ENCODE measurements around the gene GAREM2. TPM values are rescaled to one million over a fixed set of nuclear protein-coding genes. Genes with fewer than 3 reads are reported as not detected.
A peak's percentile ranks its signal among the peaks of the same experiment; 100 is the strongest.

GAREM2 gene
- 1 to 10 TPM; 2.7 to 6.9 (median 4.4) TPM for total RNA-seq
- polyA plus RNA-seq = 1.9 TPM
- long read RNA-seq, donor 1, partial matches to known transcripts = 11 of 12 reads
- long read RNA-seq, donor 1, other reads (novel, unspliced or antisense) = 1 of 12 reads
- long read RNA-seq, donor 2, full-length matches to known transcripts = 1 of 7 reads
- long read RNA-seq, donor 2, partial matches to known transcripts = 5 of 7 reads
- long read RNA-seq, donor 2, other reads (novel, unspliced or antisense) = 1 of 7 reads
- long read RNA-seq, donor 3, partial matches to known transcripts = 16 of 17 reads
- long read RNA-seq, donor 3, other reads (novel, unspliced or antisense) = 1 of 17 reads
- long read RNA-seq, donor 4, full-length matches to known transcripts = 1 of 15 reads
- long read RNA-seq, donor 4, partial matches to known transcripts = 10 of 15 reads
- long read RNA-seq, donor 4, other reads (novel, unspliced or antisense) = 4 of 15 reads

- peak in 1 of 2 donors; percentile 9 for ATAC-seq
- no peaks in the 10 kb centered on the region for H3K9me3 ChIP-seq (ENCODE audit: control insufficient read depth, low read length)
- peak in 1 of 3 donors; percentile 48 for DNase-seq
- H3K27ac ChIP-seq (ENCODE audit: low read length) = no peak within 1 kb of the TSS
- WGBS = 2% methylated on average over 101 of the region's 102 CpGs
- H3K27me3 ChIP-seq (ENCODE audit: control insufficient read depth, insufficient read depth) = no peaks in the 10 kb centered on the region
- H3K4me1 ChIP-seq (ENCODE audit: control insufficient read depth, insufficient read depth, low read length) = no peaks in the 10 kb centered on the region
- intact Hi-C loops (cut with DNase I) = no loop called here
- H3K4me3 ChIP-seq (ENCODE audit: low read length) = peak within 1 kb of the TSS; percentile 75
These were observed at the start of gene GAREM2 for GRCh38 chr2:26172871-26173775. Gene GAREM2 (plus strand): TSS chr2:26173088. CDS start chr2:26173221, 133 bp downstream.

- WGBS = 58% methylated on average over 5 of the region's 5 CpGs
- Histone ChIP-seq H3K27me3 (ENCODE audit: control insufficient read depth, insufficient read depth) (no peaks in the 10 kb centered on the region), H3K4me1 (ENCODE audit: control insufficient read depth, insufficient read depth, low read length) (peaks cover 5% of the 10 kb centered on the region), H3K4me3 (ENCODE audit: low read length) (no peak overlapping the region), H3K27ac (ENCODE audit: low read length) (peak overlapping the region; percentile 64), H3K9me3 (ENCODE audit: control insufficient read depth, low read length) (no peaks in the 10 kb centered on the region)
- DNase-seq (no peak), ATAC-seq (no peak)
- intact Hi-C loops (cut with DNase I) = no loop called here
These were observed 49.5 kb upstream of the GAREM2 start for GRCh38 chr2:26123426-26123825.

- Histone ChIP-seq H3K4me3 (ENCODE audit: low read length) (no peak overlapping the region), H3K4me1 (ENCODE audit: control insufficient read depth, insufficient read depth, low read length) (peaks cover 5% of the 10 kb centered on the region), H3K27me3 (ENCODE audit: control insufficient read depth, insufficient read depth) (no peaks in the 10 kb centered on the region), H3K27ac (ENCODE audit: low read length) (peak overlapping the region; percentile 13), H3K9me3 (ENCODE audit: control insufficient read depth, low read length) (no peaks in the 10 kb centered on the region)
- 72% methylated on average over 4 of the region's 4 CpGs for WGBS
- intact Hi-C loops (cut with DNase I) = no loop called here
- DNase-seq (no peak), ATAC-seq (no peak)
These were observed 46.8 kb upstream of the GAREM2 start for GRCh38 chr2:26126074-26126473.

- Histone ChIP-seq H3K9me3 (ENCODE audit: control insufficient read depth, low read length) (no peaks in the 10 kb centered on the region), H3K27ac (ENCODE audit: low read length) (no peak overlapping the region), H3K4me1 (ENCODE audit: control insufficient read depth, insufficient read depth, low read length) (peaks cover 4% of the 10 kb centered on the region), H3K4me3 (ENCODE audit: low read length) (no peak overlapping the region), H3K27me3 (ENCODE audit: control insufficient read depth, insufficient read depth) (no peaks in the 10 kb centered on the region)
- DNase-seq = no peak
- intact Hi-C loops (cut with DNase I) = no loop called here
- 95% methylated on average over 8 of the region's 8 CpGs for WGBS
- ATAC-seq = no peak
These were observed 44.7 kb upstream of the GAREM2 start for GRCh38 chr2:26128176-26128575.

GRCh38 chr2:26130763-26131162 lies 42.1 kb upstream of the GAREM2 start:
- DNase-seq (no peak), ATAC-seq (no peak)
- Histone ChIP-seq H3K9me3 (ENCODE audit: control insufficient read depth, low read length) (no peaks in the 10 kb centered on the region), H3K4me3 (ENCODE audit: low read length) (no peak overlapping the region), H3K27ac (ENCODE audit: low read length) (no peak overlapping the region), H3K4me1 (ENCODE audit: control insufficient read depth, insufficient read depth, low read length) (peaks cover 4% of the 10 kb centered on the region), H3K27me3 (ENCODE audit: control insufficient read depth, insufficient read depth) (no peaks in the 10 kb centered on the region)
- WGBS = 90% methylated on average over 3 of the region's 3 CpGs
- intact Hi-C loops (cut with DNase I) = no loop called here

- no peaks in the 10 kb centered on the region for H3K4me1 ChIP-seq (ENCODE audit: control insufficient read depth, insufficient read depth, low read length)
- no peak for DNase-seq
- H3K4me3 ChIP-seq (ENCODE audit: low read length) = no peak overlapping the region
- no peak for ATAC-seq
- 46% methylated on average over 3 of the region's 3 CpGs for WGBS
- no peaks in the 10 kb centered on the region for H3K27me3 ChIP-seq (ENCODE audit: control insufficient read depth, insufficient read depth)
- intact Hi-C loops (cut with DNase I) = no loop called here
- no peak overlapping the region for H3K27ac ChIP-seq (ENCODE audit: low read length)
- H3K9me3 ChIP-seq (ENCODE audit: control insufficient read depth, low read length) = no peaks in the 10 kb centered on the region
These were observed 36.4 kb upstream of the GAREM2 start for GRCh38 chr2:26136451-26136850.

GRCh38 chr2:26139269-26140183 lies 33.4 kb upstream of the GAREM2 start:
- H3K27me3 ChIP-seq (ENCODE audit: control insufficient read depth, insufficient read depth) = no peaks in the 10 kb centered on the region
- no peak overlapping the region for H3K27ac ChIP-seq (ENCODE audit: low read length)
- H3K9me3 ChIP-seq (ENCODE audit: control insufficient read depth, low read length) = no peaks in the 10 kb centered on the region
- H3K4me3 ChIP-seq (ENCODE audit: low read length) = no peak overlapping the region
- H3K4me1 ChIP-seq (ENCODE audit: control insufficient read depth, insufficient read depth, low read length) = no peaks in the 10 kb centered on the region
- no peak for ATAC-seq
- no peak for DNase-seq
- WGBS = 68% methylated on average over 12 of the region's 12 CpGs
- intact Hi-C loops (cut with DNase I) = loop anchor here in 2 of 4 donors (5.0 to 10.0 kb wide), 3 partner anchors 45 to 147 kb away; no protein-coding TSS in a partner anchor

GRCh38 chr2:26141145-26141769 lies 31.6 kb upstream of the GAREM2 start:
- no peak for ATAC-seq
- intact Hi-C loops (cut with DNase I) = loop anchor here in 2 of 4 donors (5.0 to 10.0 kb wide), 3 partner anchors 46 to 149 kb away; no protein-coding TSS in a partner anchor
- Histone ChIP-seq H3K4me3 (ENCODE audit: low read length) (no peak overlapping the region), H3K27ac (ENCODE audit: low read length) (no peak overlapping the region), H3K9me3 (ENCODE audit: control insufficient read depth, low read length) (no peaks in the 10 kb centered on the region), H3K27me3 (ENCODE audit: control insufficient read depth, insufficient read depth) (no peaks in the 10 kb centered on the region), H3K4me1 (ENCODE audit: control insufficient read depth, insufficient read depth, low read length) (no peaks in the 10 kb centered on the region)
- 90% methylated on average over 18 of the region's 18 CpGs for WGBS
- DNase-seq = no peak

GRCh38 chr2:26144031-26144430 lies 28.9 kb upstream of the GAREM2 start:
- WGBS = 66% methylated on average over 7 of the region's 7 CpGs
- intact Hi-C loops (cut with DNase I) = loop anchor here in 3 of 4 donors (2.0 to 10.0 kb wide), 4 partner anchors 49 to 152 kb away; no protein-coding TSS in a partner anchor
- no peak overlapping the region for H3K27ac ChIP-seq (ENCODE audit: low read length)

More at GRCh38 chr2:26144031-26144430, 28.9 kb upstream of the GAREM2 start:
- Histone ChIP-seq H3K27me3 (ENCODE audit: control insufficient read depth, insufficient read depth) (no peaks in the 10 kb centered on the region), H3K9me3 (ENCODE audit: control insufficient read depth, low read length) (no peaks in the 10 kb centered on the region), H3K4me3 (ENCODE audit: low read length) (no peak overlapping the region), H3K4me1 (ENCODE audit: control insufficient read depth, insufficient read depth, low read length) (no peaks in the 10 kb centered on the region)
- no peak for ATAC-seq
- DNase-seq = no peak

All from right cardiac atrium (tissue), 5 donors.